ENCODE data around the gene FBXO31.
"Not testable (repeated sequence)": the region's sequence is repeated elsewhere in the genome, so short reads cannot be mapped to it uniquely, and the experiment has no call there.

Gene FBXO31

GRCh38 chr16:87395181-87395842, 11.7 kb upstream of the FBXO31 start:
- no peak for DNase-seq (ENCODE audit: extremely low read depth, low read depth)
- TF ChIP-seq CTCF (IDR thresholded peaks at IDR 0.05; ENCODE audit: low read depth, low read length) = no peak

- no peak for DNase-seq (ENCODE audit: extremely low read depth, low read depth)
- TF ChIP-seq CTCF (IDR thresholded peaks at IDR 0.05; ENCODE audit: low read depth, low read length) = no peak
Measured at GRCh38 chr16:87393680-87394055, 10.1 kb upstream of the FBXO31 start.

GRCh38 chr16:87392821-87393679, 9.5 kb upstream of the FBXO31 start:
- TF ChIP-seq CTCF (IDR thresholded peaks at IDR 0.05; ENCODE audit: low read depth, low read length) = peak; percentile 44
- DNase-seq (ENCODE audit: extremely low read depth, low read depth) = no peak

DNA sequence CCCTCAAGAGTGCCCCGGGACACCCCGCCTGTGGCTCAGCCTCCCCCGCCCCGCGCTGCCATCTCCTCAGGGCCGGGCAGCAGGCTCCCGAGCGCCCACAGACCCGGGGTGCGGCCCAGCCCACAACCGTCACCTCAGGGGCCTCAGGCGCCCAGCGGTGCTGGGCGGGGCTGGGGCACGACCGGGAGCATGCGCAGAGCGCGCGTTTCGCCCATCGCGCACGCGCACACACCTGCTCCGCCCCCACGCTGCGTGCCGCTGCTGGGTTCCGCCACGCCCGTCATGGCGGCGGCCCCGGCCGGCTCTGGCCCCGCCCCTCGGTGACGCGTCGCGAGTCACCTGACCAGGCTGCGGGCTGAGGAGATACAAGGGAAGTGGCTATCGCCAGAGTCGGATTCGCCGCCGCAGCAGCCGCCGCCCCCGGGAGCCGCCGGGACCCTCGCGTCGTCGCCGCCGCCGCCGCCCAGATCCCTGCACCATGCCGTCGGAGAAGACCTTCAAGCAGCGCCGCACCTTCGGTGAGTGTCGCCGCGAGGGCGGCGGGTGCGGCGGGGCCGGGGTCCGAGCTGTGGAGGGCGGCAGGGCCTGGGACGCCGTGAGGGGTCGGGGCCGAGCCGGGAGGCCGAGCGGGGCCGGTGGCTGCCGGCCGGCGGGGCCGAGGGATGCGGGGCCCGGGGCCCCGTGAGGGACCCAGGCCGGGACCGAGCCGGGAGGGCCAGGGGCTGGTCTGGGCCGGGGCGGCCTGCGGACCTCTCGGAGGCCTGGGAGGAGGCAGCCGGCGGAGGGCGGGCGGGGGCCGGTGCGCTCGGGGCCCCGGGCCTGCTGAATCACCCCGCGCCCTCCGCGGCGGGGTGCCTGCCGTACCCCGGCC, 8.6 kb upstream of the FBXO31 start, which contains the start of gene MAP1LC3B:
Gene MAP1LC3B, plus strand, starts transcription at position 387 of the 871 bp plus-strand sequence. Its CDS starts 92 bp downstream, at position 479.
- TF ChIP-seq CTCF (IDR thresholded peaks at IDR 0.05; ENCODE audit: low read depth, low read length) = no peak
- DNase-seq (ENCODE audit: extremely low read depth, low read depth) = peak; percentile 94

- no peak for DNase-seq (ENCODE audit: extremely low read depth, low read depth)
- TF ChIP-seq CTCF (IDR thresholded peaks at IDR 0.05; ENCODE audit: low read depth, low read length) = no peak
Measured at GRCh38 chr16:87391324-87391949, 7.9 kb upstream of the FBXO31 start.

DNA sequence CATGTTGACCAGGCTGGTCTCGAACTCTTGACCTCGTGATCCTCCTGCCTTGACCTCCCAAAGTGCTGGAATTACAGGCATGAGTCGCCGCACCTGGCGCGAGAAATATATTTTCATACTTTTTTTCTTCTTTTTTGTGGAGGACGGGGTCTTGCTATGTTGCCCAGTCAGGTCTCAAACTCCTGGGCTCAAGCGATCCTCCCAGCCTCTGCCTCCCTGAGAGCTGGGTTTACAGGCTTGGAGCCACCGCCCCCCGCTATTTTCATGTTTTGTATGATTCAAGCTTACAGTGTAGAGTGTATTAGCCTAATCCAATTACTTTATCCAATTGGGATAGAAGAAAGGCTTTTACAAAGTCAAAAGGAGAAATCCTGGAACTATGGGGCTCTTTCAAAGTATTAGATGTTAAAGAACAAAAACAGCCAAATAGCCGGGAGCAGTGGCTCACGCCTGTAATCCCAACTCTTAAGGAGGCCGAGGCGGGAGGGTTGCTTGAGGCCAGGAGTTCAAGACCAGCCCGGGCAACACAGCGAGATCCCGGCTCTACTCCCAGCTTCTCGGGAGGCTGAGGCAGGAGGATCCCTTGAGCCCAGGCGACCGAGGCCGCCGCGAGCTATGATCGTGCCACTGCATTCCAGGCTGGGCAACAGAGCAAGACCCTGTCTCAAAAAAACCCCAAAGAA, 7.2 kb upstream of the FBXO31 start:
- no peak for TF ChIP-seq CTCF (IDR thresholded peaks at IDR 0.05; ENCODE audit: low read depth, low read length)
- DNase-seq (ENCODE audit: extremely low read depth, low read depth) = no peak

DNA sequence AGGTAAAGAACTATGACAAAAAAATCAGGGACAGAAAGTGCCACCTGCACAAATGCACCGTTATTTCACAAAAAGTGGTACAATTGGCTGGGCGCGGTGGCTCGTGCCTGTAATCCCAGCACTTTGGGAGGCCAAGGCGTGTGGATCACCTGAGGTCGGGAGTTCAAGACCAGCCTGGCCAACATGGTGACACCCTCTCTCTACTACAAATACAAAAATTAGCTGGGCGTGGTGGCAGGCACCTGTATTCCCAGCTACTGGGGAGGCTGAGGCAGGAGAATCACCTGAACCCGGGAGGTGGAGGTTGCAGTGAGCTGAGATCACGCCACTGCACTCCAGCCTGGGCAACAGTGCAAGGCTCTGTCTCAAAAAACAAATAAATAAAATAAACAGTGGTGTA, 6.3 kb upstream of the FBXO31 start:
- not testable (repeated sequence) for DNase-seq (ENCODE audit: extremely low read depth, low read depth)

Measured in AG09319 (cell line).